Neuron (in vitro differentiated cells): ENCODE measurements around the gene FOXF2.
"Not testable (repeated sequence)": the region's sequence is repeated elsewhere in the genome, so short reads cannot be mapped to it uniquely, and the experiment has no call there.

Source experiments
- H2AFZ ChIP-seq: one replicate; pipeline ENCODE4 v1.6.1; 2013; ENCODE audit warnings: low read depth, mild to moderate bottlenecking, inconsistent platforms, low read length, moderate library complexity
- H3K27me3 ChIP-seq: one replicate; pipeline ENCODE4 v1.6.1; 2013; ENCODE audit warnings: low read length; ENCODE audit not compliant: insufficient read depth
- H3K36me3 ChIP-seq: one replicate; pipeline ENCODE4 v1.6.1; 2013; ENCODE audit warnings: low read length; ENCODE audit not compliant: insufficient read depth
- H3K4me1 ChIP-seq: one replicate; pipeline ENCODE4 v1.6.1; 2013; ENCODE audit warnings: low read length; ENCODE audit not compliant: insufficient read depth
- H3K4me3 ChIP-seq: 2 replicates; pipeline ENCODE4 v1.5.1; 2013; ENCODE audit warnings: mild to moderate bottlenecking, low read length, moderate library complexity
- H3K9me3 ChIP-seq: one replicate; pipeline ENCODE4 v1.6.1; 2013; ENCODE audit warnings: low read length

The FOXF2 gene

GRCh38 chr6:1389369-1390132 lies at the start of gene FOXF2:
FOXF2 (plus strand) TSS chr6:1389576; CDS start chr6:1389948, 372 bp downstream.
- no peaks in the 10 kb centered on the region for H3K36me3 ChIP-seq
- H3K4me1 ChIP-seq, result peaks cover 14% of the 10 kb centered on the region
- H2AFZ ChIP-seq, result peak within 1 kb of the TSS; percentile 48
- H3K4me3 ChIP-seq, result peak within 1 kb of the TSS; percentile 32
- H3K27me3 ChIP-seq, result peaks cover 82% of the 10 kb centered on the region
- no peaks in the 10 kb centered on the region for H3K9me3 ChIP-seq

GRCh38 chr6:1346101-1346500 lies 43.3 kb upstream of the FOXF2 start:
- Histone ChIP-seq H3K27me3 (no peaks in the 10 kb centered on the region), H3K9me3 (no peaks in the 10 kb centered on the region), H3K4me3 (no peak overlapping the region), H3K36me3 (no peaks in the 10 kb centered on the region), H2AFZ (no peak overlapping the region), H3K4me1 (no peaks in the 10 kb centered on the region)

- H3K36me3 ChIP-seq, result no peaks in the 10 kb centered on the region
- no peaks in the 10 kb centered on the region for H3K27me3 ChIP-seq
- H3K4me3 ChIP-seq, result no peak overlapping the region
- no peaks in the 10 kb centered on the region for H3K9me3 ChIP-seq
- no peaks in the 10 kb centered on the region for H3K4me1 ChIP-seq
- H2AFZ ChIP-seq, result no peak overlapping the region
Observed at GRCh38 chr6:1346558-1347091, 42.8 kb upstream of the FOXF2 start.

GRCh38 chr6:1347161-1347560 lies 42.2 kb upstream of the FOXF2 start:
- H3K4me1 ChIP-seq, result no peaks in the 10 kb centered on the region
- no peaks in the 10 kb centered on the region for H3K9me3 ChIP-seq
- H3K4me3 ChIP-seq, result no peak overlapping the region
- H2AFZ ChIP-seq, result no peak overlapping the region
- H3K36me3 ChIP-seq, result no peaks in the 10 kb centered on the region
- H3K27me3 ChIP-seq, result no peaks in the 10 kb centered on the region

- Histone ChIP-seq H3K9me3 (no peaks in the 10 kb centered on the region), H2AFZ (no peak overlapping the region), H3K4me3 (no peak overlapping the region), H3K27me3 (no peaks in the 10 kb centered on the region), H3K36me3 (no peaks in the 10 kb centered on the region), H3K4me1 (no peaks in the 10 kb centered on the region)
Observed at GRCh38 chr6:1348675-1349074, 40.7 kb upstream of the FOXF2 start.

GRCh38 chr6:1349655-1350054 lies 39.7 kb upstream of the FOXF2 start:
- Histone ChIP-seq H3K36me3 (no peaks in the 10 kb centered on the region), H3K4me3 (no peak overlapping the region), H3K27me3 (no peaks in the 10 kb centered on the region), H3K9me3 (no peaks in the 10 kb centered on the region), H3K4me1 (no peaks in the 10 kb centered on the region), H2AFZ (no peak overlapping the region)

GRCh38 chr6:1351381-1352008 lies 37.9 kb upstream of the FOXF2 start:
- Histone ChIP-seq H3K4me1 (no peaks in the 10 kb centered on the region), H3K9me3 (no peaks in the 10 kb centered on the region), H3K36me3 (no peaks in the 10 kb centered on the region), H2AFZ (no peak overlapping the region), H3K4me3 (no peak overlapping the region), H3K27me3 (no peaks in the 10 kb centered on the region)

GRCh38 chr6:1355068-1355467 lies 34.3 kb upstream of the FOXF2 start:
- not testable (repeated sequence) for H3K4me3 ChIP-seq, H3K9me3 ChIP-seq, H3K4me1 ChIP-seq, H2AFZ ChIP-seq, H3K27me3 ChIP-seq, H3K36me3 ChIP-seq

GRCh38 chr6:1361717-1362116 lies 27.7 kb upstream of the FOXF2 start:
- H3K27me3 ChIP-seq, H2AFZ ChIP-seq, H3K4me3 ChIP-seq, H3K36me3 ChIP-seq, H3K9me3 ChIP-seq, H3K4me1 ChIP-seq: not testable (repeated sequence)

- Histone ChIP-seq H3K4me3 (no peak overlapping the region), H3K36me3 (no peaks in the 10 kb centered on the region), H2AFZ (no peak overlapping the region), H3K9me3 (no peaks in the 10 kb centered on the region), H3K27me3 (no peaks in the 10 kb centered on the region), H3K4me1 (no peaks in the 10 kb centered on the region)
Observed at GRCh38 chr6:1362643-1363042, 26.7 kb upstream of the FOXF2 start.

GRCh38 chr6:1363298-1363697 lies 26.1 kb upstream of the FOXF2 start:
- Histone ChIP-seq H3K27me3 (no peaks in the 10 kb centered on the region), H2AFZ (no peak overlapping the region), H3K36me3 (no peaks in the 10 kb centered on the region), H3K4me1 (no peaks in the 10 kb centered on the region), H3K4me3 (no peak overlapping the region), H3K9me3 (no peaks in the 10 kb centered on the region)

- H3K9me3 ChIP-seq, result no peaks in the 10 kb centered on the region
- H3K4me1 ChIP-seq, result no peaks in the 10 kb centered on the region
- H3K4me3 ChIP-seq, result no peak overlapping the region
- H3K27me3 ChIP-seq, result no peaks in the 10 kb centered on the region
- H3K36me3 ChIP-seq, result no peaks in the 10 kb centered on the region
- no peak overlapping the region for H2AFZ ChIP-seq
Observed at GRCh38 chr6:1363729-1364572, 25.4 kb upstream of the FOXF2 start.

GRCh38 chr6:1364791-1365190 lies 24.6 kb upstream of the FOXF2 start:
- H3K4me1 ChIP-seq, result no peaks in the 10 kb centered on the region
- H3K27me3 ChIP-seq, result no peaks in the 10 kb centered on the region
- no peaks in the 10 kb centered on the region for H3K9me3 ChIP-seq
- no peak overlapping the region for H2AFZ ChIP-seq
- H3K36me3 ChIP-seq, result no peaks in the 10 kb centered on the region
- no peak overlapping the region for H3K4me3 ChIP-seq
